HG03520 (cell line): ENCODE measurements around the gene FOXN3.
"Not testable (repeated sequence)": the region's sequence is repeated elsewhere in the genome, so short reads cannot be mapped to it uniquely, and the experiment has no call there.

Source experiments
- ATAC-seq: cut with Tn5 transposase; IDR thresholded peaks from one replicate; pipeline ENCODE4 v1.9.1; 2021; ENCODE audit warnings: mild to moderate bottlenecking, moderate library complexity; ENCODE audit not compliant: unreplicated experiment

The FOXN3 gene

DNA sequence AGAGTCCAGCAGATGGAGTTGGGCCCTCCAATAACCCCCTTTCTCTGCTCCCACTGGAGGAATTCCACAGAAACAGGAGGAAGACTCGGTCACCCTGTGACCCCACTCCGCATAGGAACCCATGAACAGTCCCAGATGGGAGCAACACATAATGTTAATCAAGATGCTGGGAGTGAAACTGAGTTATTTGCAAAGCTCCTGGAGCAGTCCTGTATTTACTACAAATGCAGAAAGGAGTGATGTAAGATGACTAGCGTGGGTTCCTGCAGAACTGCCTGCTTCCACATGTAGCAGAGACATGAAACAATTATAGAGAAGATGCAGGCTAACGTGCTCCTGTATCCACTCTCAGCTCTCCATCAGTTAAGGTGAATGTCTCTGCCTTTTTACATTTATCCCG, 274.7 kb downstream of the FOXN3 start:
- no peak for ATAC-seq

- ATAC-seq: no peak
These were observed 275.2 kb downstream of the FOXN3 start for GRCh38 chr14:89141862-89142261.

DNA sequence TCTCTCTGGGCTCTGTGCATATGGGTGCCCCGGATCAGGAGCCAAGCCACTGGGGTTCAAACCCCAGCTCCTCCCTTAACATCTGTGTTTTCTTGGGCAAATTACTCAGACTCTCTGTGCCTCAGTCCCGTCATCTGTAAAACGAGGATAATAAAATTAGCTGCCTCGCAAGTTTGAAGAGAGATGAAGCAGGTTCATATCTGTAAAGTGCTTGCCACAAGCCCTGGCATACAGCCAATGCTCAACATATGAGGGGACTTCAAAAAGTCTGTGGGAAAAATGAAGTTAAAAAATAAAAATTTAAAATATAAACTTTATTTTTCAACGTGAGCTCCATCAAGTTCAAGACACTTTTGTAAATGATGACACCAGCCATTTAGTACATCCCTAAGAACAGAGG, 276.7 kb downstream of the FOXN3 start:
- ATAC-seq: no peak

GRCh38 chr14:89139404-89140247, 277.4 kb downstream of the FOXN3 start:
- no peak for ATAC-seq

GRCh38 chr14:89138846-89139245, 278.2 kb downstream of the FOXN3 start:
- ATAC-seq: no peak

DNA sequence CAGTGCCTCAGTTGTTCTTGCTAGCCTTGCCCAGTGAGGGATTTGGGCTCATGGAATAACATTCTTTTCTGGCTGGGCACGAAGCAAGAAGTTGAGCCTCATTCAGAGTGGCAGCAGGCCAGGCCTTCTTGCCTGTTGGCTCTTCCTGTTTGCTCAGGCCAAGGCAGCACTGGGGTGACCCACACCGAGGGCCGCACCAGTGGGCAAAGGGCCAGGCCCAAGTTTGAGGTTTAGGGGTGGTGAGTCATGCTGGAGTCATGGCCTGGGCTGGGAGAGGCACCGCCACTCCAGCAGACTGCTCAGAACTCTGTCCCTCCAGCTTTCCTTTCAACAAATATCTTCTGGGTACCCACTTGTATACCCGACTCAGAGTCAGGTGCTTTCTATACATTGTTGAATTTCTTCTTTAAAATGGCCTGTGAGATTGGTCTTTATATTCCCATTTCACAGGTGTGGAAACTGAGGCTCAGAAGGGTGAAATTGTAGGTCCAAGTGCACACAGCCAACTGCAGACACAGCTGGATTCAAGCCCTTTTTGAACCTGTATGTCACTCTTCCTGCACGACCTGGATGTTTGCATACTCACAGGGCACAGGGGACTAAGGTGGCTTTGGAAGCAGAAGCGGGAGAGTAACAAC, 279.4 kb downstream of the FOXN3 start:
- no peak for ATAC-seq

- ATAC-seq: no peak
These were observed 280.4 kb downstream of the FOXN3 start for GRCh38 chr14:89136587-89136986.

- no peak for ATAC-seq
These were observed 282.4 kb downstream of the FOXN3 start for GRCh38 chr14:89134640-89135039.

- ATAC-seq: no peak
These were observed 285.9 kb downstream of the FOXN3 start for GRCh38 chr14:89131004-89131750.

GRCh38 chr14:89129570-89129969, 287.5 kb downstream of the FOXN3 start:
- ATAC-seq: no peak

- no peak for ATAC-seq
These were observed 288.6 kb downstream of the FOXN3 start for GRCh38 chr14:89128311-89129026.

DNA sequence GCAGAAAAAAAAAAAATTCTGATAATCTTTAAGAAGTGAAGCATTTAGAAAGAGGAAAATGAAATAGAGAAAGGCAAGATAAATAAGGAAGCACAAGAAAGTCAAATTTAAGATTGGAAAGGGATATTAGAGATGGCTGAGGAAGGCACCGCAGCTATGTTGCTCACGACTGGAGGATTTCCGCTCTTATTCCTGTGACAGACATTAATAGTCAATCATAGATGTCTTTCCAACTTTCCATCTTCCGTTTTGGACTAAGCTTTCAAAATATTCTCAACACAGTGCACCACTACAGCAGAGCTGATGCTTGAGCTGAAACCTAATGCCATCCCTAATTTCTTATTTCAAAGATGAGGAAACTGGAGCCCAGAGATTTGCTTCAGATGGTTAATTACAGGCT, 290.6 kb downstream of the FOXN3 start:
- no peak for ATAC-seq

- ATAC-seq: no peak
These were observed 291.8 kb downstream of the FOXN3 start for GRCh38 chr14:89125216-89125615.

GRCh38 chr14:89123851-89124250, 293.2 kb downstream of the FOXN3 start:
- ATAC-seq: no peak

GRCh38 chr14:89123215-89123614, 293.8 kb downstream of the FOXN3 start:
- no peak for ATAC-seq

GRCh38 chr14:89121968-89122620, 294.9 kb downstream of the FOXN3 start:
- ATAC-seq: no peak

- ATAC-seq: no peak
These were observed 300.0 kb downstream of the FOXN3 start for GRCh38 chr14:89117012-89117411.

GRCh38 chr14:89114109-89114508, 302.9 kb downstream of the FOXN3 start:
- ATAC-seq: no peak

DNA sequence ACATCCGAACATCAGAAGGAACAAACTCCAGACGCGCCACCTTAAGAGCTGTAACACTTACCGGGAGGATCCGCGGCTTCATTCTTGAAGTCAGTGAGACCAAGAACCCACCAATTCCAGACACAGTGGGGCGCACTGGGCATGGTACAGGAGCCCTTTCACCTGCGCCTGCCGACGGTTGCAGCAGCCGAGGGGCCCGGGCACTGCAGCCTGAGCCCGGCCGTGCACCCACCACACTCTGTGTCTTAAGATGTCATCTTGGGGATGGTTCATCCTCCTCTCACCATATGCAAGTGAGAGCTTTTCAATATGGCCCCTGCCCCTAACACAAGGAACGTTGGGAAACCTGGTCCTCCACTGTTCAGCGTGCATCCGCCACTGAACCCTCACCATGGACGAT, 304.3 kb downstream of the FOXN3 start:
- ATAC-seq: no peak

DNA sequence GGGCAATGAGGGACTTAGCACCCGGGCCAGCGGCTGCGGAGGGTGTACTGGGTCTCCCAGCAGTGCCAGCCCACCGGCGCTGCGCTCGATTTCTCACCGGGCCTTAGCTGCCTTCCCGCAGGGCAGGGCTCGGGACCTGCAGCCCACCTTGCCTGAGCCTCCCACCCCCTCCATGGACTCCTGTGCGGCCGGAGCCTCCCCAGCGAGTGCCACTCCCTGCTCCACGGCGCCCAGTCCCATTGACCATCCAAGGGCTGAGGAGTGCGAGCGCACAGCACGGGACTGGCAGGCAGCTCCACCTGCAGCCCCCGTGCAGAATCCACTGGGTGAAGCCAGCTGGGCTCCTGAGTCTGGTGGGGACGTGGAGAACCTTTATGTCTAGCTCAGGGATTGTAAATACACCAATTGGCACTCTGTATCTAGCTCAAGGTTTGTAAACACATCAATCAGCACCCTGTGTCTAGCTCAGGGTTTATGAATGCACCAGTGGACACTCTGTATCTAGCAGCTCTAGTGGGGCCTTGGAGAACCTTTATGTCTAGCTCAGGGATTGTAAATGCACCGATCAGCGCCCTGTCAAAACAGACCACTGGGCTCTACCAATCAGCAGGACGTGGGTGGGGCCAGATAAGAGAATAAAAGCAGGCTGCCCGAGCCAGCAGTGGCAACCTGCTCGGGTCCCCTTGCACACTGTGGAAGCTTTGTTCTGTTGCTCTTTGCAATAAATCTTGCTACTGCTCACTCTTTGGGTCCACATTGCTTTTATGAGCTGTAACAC, 305.1 kb downstream of the FOXN3 start:
- not testable (repeated sequence) for ATAC-seq
